Thyroid gland (tissue), 4 donors: ENCODE data around the gene ASIP.

Experiments used
- CTCF ChIP-seq, 6 experiments: fragments of 200-600 bp in 3 of 6; fragments of 450-650 bp in 3 of 6; sonication (generic) in 3 of 6; IDR thresholded peaks; one replicate each; pipeline ENCODE4 v1.5.1; 2016 to 2019; ENCODE audit warnings: antibody characterized with exemption in 6 of 6, mild to moderate bottlenecking in 2 of 6, inconsistent platforms in 1 of 6, moderate library complexity in 1 of 6
- POLR2A ChIP-seq, 2 donors: fragments of 450-650 bp; IDR thresholded peaks; one replicate each; pipeline ENCODE4 v1.6.1; 2017; ENCODE audit warnings: antibody characterized with exemption in 2 of 2, mild to moderate bottlenecking in 2 of 2, moderate library complexity in 1 of 2

GRCh38 chr20:34250005-34250404, 8.8 kb downstream of the ASIP start:
- TF ChIP-seq CTCF (IDR thresholded peaks at IDR 0.05) = no peak
- no peak for TF ChIP-seq POLR2A (IDR thresholded peaks at IDR 0.05)
